Ovary (tissue), 9 donors: Measurements from ENCODE around the gene STPG1. TPM values are rescaled to one million over a fixed set of nuclear protein-coding genes. Genes with fewer than 3 reads are reported as not detected.

ENCODE experiments used
- DNase-seq, 5 donors: peaks; one replicate each; pipeline ENCODE4 v3.0.0-alpha.2; 2019 to 2020
- H3K27ac ChIP-seq, 2 donors: fragments of 200-600 bp; one replicate each; pipeline versions ENCODE4 v1.5.1 to v1.8.0; 2019 to 2022
- H3K27me3 ChIP-seq: fragments of 200-600 bp; one replicate; pipeline ENCODE4 v1.8.0; 2022
- H3K36me3 ChIP-seq: fragments of 200-600 bp; sonication (generic); one replicate; pipeline ENCODE4 v1.5.1; 2019
- H3K4me1 ChIP-seq: one replicate; pipeline ENCODE4 v1.8.1; 2013; ENCODE audit warnings: mild to moderate bottlenecking, moderate library complexity; ENCODE audit not compliant: insufficient read depth
- H3K4me3 ChIP-seq: fragments of 200-600 bp; sonication (generic); one replicate; pipeline ENCODE4 v1.5.1; 2017
- H3K9me3 ChIP-seq, 2 donors: fragments of 200-600 bp in 1 of 2; sonication (generic) in 1 of 2; one replicate each; pipeline versions ENCODE4 v1.5.1 to v1.8.1; 2013 to 2019; ENCODE audit warnings: mild to moderate bottlenecking in 1 of 2, moderate library complexity in 1 of 2
- CTCF ChIP-seq, 3 donors: fragments of 450-650 bp in 2 of 3; fragments of 200-600 bp in 1 of 3; IDR thresholded peaks; one replicate each; pipeline versions ENCODE4 v1.5.1 to v1.8.0; 2016 to 2022; ENCODE audit warnings: antibody characterized with exemption in 3 of 3, mild to moderate bottlenecking in 1 of 3
- EP300 ChIP-seq: sonication (generic); formaldehyde crosslinking; IDR thresholded peaks from one replicate; pipeline ENCODE4 v1.6.1; 2017; ENCODE audit warnings: antibody characterized with exemption
- POLR2A ChIP-seq: fragments of 450-650 bp; IDR thresholded peaks from one replicate; pipeline ENCODE4 v1.6.1; 2017; ENCODE audit warnings: antibody characterized with exemption, mild to moderate bottlenecking, moderate library complexity
- WGBS, 3 donors: extraction: QIAGEN DNeasy Blood & Tissue Kit in 1 of 3; methylation state at CpG; one replicate each; pipeline versions ENCODE4 v1.1.5 to v1.1.7; 2013 to 2017; 5-methylcytosine and 5-hydroxymethylcytosine counted together
- intact Hi-C, 4 donors: fragments of 100-400 bp; cut with DNase I; formaldehyde crosslinking; loops; one replicate each; pipeline versions ENCODE4 v1.11.0 to v1.15.1; 2022 to 2023
- polyA plus RNA-seq, 2 donors: library from polyadenylated mRNA; stranded (reverse); fragments of 200-250 nt in 1 of 2; fragments of 350-450 nt in 1 of 2; fragmentation: Illumina TruSeq in 1 of 2; extraction: RNeasy Lipid Tissue Mini Kit (QIAGEN cat#74804) in 1 of 2; gene quantifications; one replicate each; pipeline ENCODE4 v1.2.3, GENCODE V29; 2013 to 2014
- total RNA-seq, 7 donors: library from RNA; depleted of rRNA in 2 of 7; stranded (reverse); fragments of >200 nt in 2 of 7; fragmentation: NEBNext Ultra II Directional in 3 of 7; extraction: Animal tissue kit (Norgen Biotek cat#: 25700) in 3 of 7; gene quantifications; one replicate each; pipeline versions ENCODE4 v1.1.0 to v1.2.4, GENCODE V29; 2016 to 2023
- donor health status: DM: no; HTN: no; CAD: no; lungs with moderate emphysema.
- donor health status: DM: no; HTN: no; CAD: no.
- donor health status: Bipolar disorder and iron deficiency.
- donor health status: DM: yes; HTN: yes; CAD: no.
- donor health status: DM: no; HTN: no; CAD: no.
- donor health status: DM: yes; HTN: yes; CAD: no.

STPG1 gene
- total and polyA plus RNA-seq, 9 donors, result 4.5 to 12.6 (median 7.3) TPM

DNA sequence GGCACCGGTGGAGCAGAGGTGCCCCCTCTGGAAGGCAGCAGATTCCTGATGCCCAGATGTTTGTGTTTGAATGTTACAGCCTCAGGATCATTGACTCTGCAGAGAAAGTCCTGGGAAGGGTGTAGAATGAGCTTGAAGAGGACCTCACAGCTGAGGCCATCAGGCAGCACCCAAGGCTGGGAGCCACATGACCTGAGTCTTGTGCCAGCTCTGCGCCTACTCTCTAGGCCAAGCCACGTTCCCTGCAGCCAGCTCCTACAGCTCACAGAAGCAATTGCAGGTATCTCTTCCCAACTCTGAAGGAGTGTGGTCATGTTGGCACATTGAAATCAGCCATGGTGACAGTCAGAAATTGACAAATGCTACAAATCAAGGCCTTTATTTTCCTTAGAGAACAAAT is 58.1 kb downstream of the STPG1 start:
- no peaks in the 10 kb centered on the region for H3K36me3 ChIP-seq
- H3K27me3 ChIP-seq, result no peaks in the 10 kb centered on the region
- no peak overlapping the region for H3K4me3 ChIP-seq
- no peaks in the 10 kb centered on the region for H3K4me1 ChIP-seq
- WGBS, 3 donors, result 66 to 76% (median 71%) methylated on average over 3 of the region's 3 CpGs
- no peak overlapping the region for H3K27ac ChIP-seq
- intact Hi-C loops, result no loop called here
- no peak for TF ChIP-seq POLR2A
- TF ChIP-seq CTCF (IDR thresholded peaks at IDR 0.05), result no peak
- no peak for TF ChIP-seq EP300
- H3K9me3 ChIP-seq, result no peaks in the 10 kb centered on the region
- no peak for DNase-seq

DNA sequence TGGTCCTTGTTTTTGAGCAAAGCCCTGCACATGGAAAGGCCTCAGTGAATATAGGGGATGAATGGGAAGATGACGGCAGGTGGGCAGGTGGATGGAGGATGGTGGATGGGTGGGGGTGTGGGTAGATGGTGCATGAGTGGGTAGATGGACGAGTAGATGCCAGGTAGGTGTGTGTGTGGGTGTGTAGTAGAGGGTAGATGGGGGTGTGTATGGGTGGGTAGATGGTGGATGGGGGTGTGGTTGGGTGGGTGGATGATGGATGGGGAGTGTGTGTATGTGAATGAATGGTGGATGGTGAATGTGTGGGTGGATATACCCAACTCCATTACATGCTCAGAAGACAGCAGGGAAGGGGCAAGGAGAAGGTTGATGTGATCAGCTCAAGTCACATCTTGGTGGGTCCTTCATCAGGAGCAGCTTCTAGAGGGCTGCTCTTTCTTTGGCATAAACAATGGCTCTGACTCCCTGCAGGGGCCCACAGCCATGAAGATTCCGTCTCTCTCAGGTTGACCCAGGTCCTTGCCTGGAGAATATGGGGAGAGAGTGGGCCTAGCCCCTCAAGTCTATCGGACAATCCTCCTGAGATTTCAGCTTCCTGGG is 60.2 kb downstream of the STPG1 start:
- WGBS, 3 donors, result 94 to 95% (median 94%) methylated on average over 4 of the region's 4 CpGs
- intact Hi-C loops, result no loop called here
- no peak for DNase-seq

GRCh38 chr1:24351918-24352627 is 61.5 kb downstream of the STPG1 start:
- no peaks in the 10 kb centered on the region for H3K27me3 ChIP-seq
- no peaks in the 10 kb centered on the region for H3K9me3 ChIP-seq
- H3K4me1 ChIP-seq, result no peaks in the 10 kb centered on the region
- DNase-seq, result no peak
- H3K27ac ChIP-seq, result no peak overlapping the region
- intact Hi-C loops, result no loop called here
- TF ChIP-seq EP300 (no peak), CTCF (IDR thresholded peaks at IDR 0.05) (no peak), POLR2A (no peak)
- no peaks in the 10 kb centered on the region for H3K36me3 ChIP-seq
- 63 to 69% (median 65%) methylated on average over 7 of the region's 7 CpGs for WGBS, 3 donors
- no peak overlapping the region for H3K4me3 ChIP-seq

More for the DNA sequence above, 60.2 kb downstream of the STPG1 start:
- no peaks in the 10 kb centered on the region for H3K27me3 ChIP-seq
- no peaks in the 10 kb centered on the region for H3K4me1 ChIP-seq
- no peaks in the 10 kb centered on the region for H3K9me3 ChIP-seq
- TF ChIP-seq EP300 (no peak), POLR2A (no peak), CTCF (IDR thresholded peaks at IDR 0.05) (no peak)
- H3K4me3 ChIP-seq, result no peak overlapping the region
- no peaks in the 10 kb centered on the region for H3K36me3 ChIP-seq
- no peak overlapping the region for H3K27ac ChIP-seq

- intact Hi-C loops, result no loop called here
- 81 to 88% (median 87%) methylated on average over 4 of the region's 4 CpGs for WGBS, 3 donors
Measured at GRCh38 chr1:24351247-24351646, 62.3 kb downstream of the STPG1 start.

DNA sequence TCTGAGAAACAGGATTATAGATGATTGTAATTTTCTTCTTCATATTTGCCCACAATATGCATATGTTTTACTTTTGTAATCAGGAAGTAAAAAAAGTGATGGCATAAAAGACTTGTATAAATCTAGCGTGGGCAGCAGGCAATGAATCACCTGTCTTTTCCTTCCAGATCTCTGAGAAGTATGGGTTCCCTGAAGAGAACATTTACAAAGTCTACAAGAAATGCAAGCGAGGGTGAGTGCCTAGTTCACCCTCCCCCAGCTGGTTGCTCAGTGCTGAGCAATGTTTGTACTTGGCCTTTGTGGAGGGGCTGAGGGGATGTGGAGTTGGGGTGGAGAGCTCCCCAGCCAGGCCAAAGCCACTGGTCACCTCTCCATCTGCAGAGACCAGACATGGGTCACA is 63.7 kb downstream of the STPG1 start:
- no peaks in the 10 kb centered on the region for H3K36me3 ChIP-seq
- H3K27me3 ChIP-seq, result no peaks in the 10 kb centered on the region
- no peak overlapping the region for H3K27ac ChIP-seq
- no peaks in the 10 kb centered on the region for H3K9me3 ChIP-seq
- TF ChIP-seq CTCF (IDR thresholded peaks at IDR 0.05) (no peak), POLR2A (no peak), EP300 (no peak)
- 83 to 92% (median 88%) methylated on average over 2 of the region's 2 CpGs for WGBS, 3 donors
- intact Hi-C loops, result no loop called here
- H3K4me1 ChIP-seq, result no peaks in the 10 kb centered on the region
- DNase-seq, result no peak
- H3K4me3 ChIP-seq, result no peak overlapping the region

More at GRCh38 chr1:24351247-24351646, 62.3 kb downstream of the STPG1 start:
- no peaks in the 10 kb centered on the region for H3K9me3 ChIP-seq
- no peak for TF ChIP-seq EP300
- DNase-seq, result no peak
- no peaks in the 10 kb centered on the region for H3K36me3 ChIP-seq
- H3K27ac ChIP-seq, result no peak overlapping the region
- H3K27me3 ChIP-seq, result no peaks in the 10 kb centered on the region
- no peaks in the 10 kb centered on the region for H3K4me1 ChIP-seq
- no peak overlapping the region for H3K4me3 ChIP-seq
